Nephron progenitor cell (in vitro differentiated cells): ENCODE data around the gene CCDC33.
A peak's percentile ranks its signal among the peaks of the same experiment; 100 is the strongest.

Experiments used
- DNase-seq: peaks from one replicate; pipeline ENCODE4 v3.0.0; 2021
- H3K27ac Mint-ChIP-seq: 2 replicates; pipeline ENCODE4 v1.8.0; 2021; ENCODE audit warnings: mild to moderate bottlenecking, moderate library complexity, mixed read lengths
- H3K27me3 Mint-ChIP-seq: 2 replicates; pipeline ENCODE4 v1.8.0; 2021; ENCODE audit warnings: mild to moderate bottlenecking, low read depth, mixed read lengths; ENCODE audit not compliant: poor library complexity
- H3K36me3 Mint-ChIP-seq: 2 replicates; pipeline ENCODE4 v1.8.0; 2021; ENCODE audit warnings: low read depth, mixed read lengths
- H3K4me1 Mint-ChIP-seq: 2 replicates; pipeline ENCODE4 v1.8.0; 2021; ENCODE audit warnings: mixed read lengths
- H3K4me3 Mint-ChIP-seq: 2 replicates; pipeline ENCODE4 v1.8.0; 2021; ENCODE audit warnings: mild to moderate bottlenecking, moderate library complexity, mixed read lengths
- H3K9me3 Mint-ChIP-seq: 2 replicates; pipeline ENCODE4 v1.8.0; 2021; ENCODE audit warnings: mild to moderate bottlenecking, moderate library complexity, mixed read lengths
- CTCF ChIP-seq: fragments of 200-600 bp; sonication (generic); IDR thresholded peaks from 2 replicates; pipeline ENCODE4 v1.5.0; 2021; ENCODE audit warnings: antibody characterized with exemption

CCDC33 gene

GRCh38 chr15:74235962-74236361 lies at the start of gene CCDC33:
CCDC33 (plus strand) TSS chr15:74236326; CDS start chr15:74236720, 394 bp downstream.
- no peak for TF ChIP-seq CTCF
- Mint-ChIP-seq H3K27ac (no peak within 1 kb of the TSS), H3K4me1 (peaks cover 63% of the 10 kb centered on the region), H3K36me3 (no peaks in the 10 kb centered on the region), H3K9me3 (no peaks in the 10 kb centered on the region), H3K4me3 (no peak within 1 kb of the TSS), H3K27me3 (peaks cover 4% of the 10 kb centered on the region)
- DNase-seq: no peak

DNA sequence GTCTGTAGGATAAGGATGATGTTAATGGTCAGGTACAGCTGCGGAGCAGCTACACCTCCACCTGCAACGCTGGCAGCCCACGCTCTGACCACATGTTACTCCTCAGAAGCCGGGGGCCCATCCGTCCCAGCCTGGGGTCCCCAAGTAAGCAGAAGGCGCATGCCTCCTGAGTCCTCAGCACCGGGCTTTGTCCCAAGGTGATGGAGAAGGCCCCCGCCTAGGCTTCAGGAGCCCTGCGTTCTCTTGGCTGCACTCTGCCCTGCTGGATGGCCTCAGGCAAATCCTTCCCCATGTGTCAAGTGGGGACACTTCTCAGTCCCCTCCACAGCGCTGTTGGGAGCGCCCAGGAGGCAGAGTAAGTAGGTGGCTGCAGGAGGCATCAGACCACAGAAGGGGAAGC lies 47.9 kb upstream of the CCDC33 start:
- no peak for TF ChIP-seq CTCF
- no peaks in the 10 kb centered on the region for H3K9me3 Mint-ChIP-seq
- peaks cover 7% of the 10 kb centered on the region for H3K27me3 Mint-ChIP-seq
- H3K36me3 Mint-ChIP-seq: peaks cover 15% of the 10 kb centered on the region
- no peak overlapping the region for H3K4me3 Mint-ChIP-seq
- H3K27ac Mint-ChIP-seq: no peak overlapping the region
- no peak for DNase-seq
- peaks cover 20% of the 10 kb centered on the region for H3K4me1 Mint-ChIP-seq

DNA sequence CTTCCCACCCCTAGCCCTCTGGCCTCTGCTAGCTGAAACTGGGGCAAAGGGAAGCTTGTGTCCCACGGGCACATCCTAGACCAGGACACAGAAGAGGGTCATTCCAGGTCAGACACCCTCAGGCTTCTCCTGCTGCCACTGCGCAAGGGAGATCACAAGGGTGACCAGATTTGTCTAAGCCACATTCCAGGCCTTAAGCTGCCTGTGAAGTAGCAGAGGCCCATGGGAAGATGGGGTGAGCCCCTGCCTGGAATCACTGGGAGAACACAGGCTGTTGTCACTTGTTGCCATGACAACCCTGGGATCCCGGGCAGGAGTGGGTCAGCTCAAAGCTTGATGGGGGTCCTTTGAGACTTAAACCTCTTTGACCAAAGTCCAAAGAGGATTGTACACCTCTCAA lies 44.3 kb upstream of the CCDC33 start:
- peak; percentile 24 for DNase-seq
- no peak overlapping the region for H3K27ac Mint-ChIP-seq

GRCh38 chr15:74192751-74193150 lies 43.4 kb upstream of the CCDC33 start:
- no peaks in the 10 kb centered on the region for H3K9me3 Mint-ChIP-seq
- peak overlapping the region; percentile 7 for H3K27ac Mint-ChIP-seq
- peaks cover 23% of the 10 kb centered on the region for H3K4me1 Mint-ChIP-seq
- H3K36me3 Mint-ChIP-seq: peaks cover 22% of the 10 kb centered on the region
- H3K27me3 Mint-ChIP-seq: peaks cover 3% of the 10 kb centered on the region
- no peak overlapping the region for H3K4me3 Mint-ChIP-seq
- no peak for TF ChIP-seq CTCF
- no peak for DNase-seq

More for the DNA sequence above, 44.3 kb upstream of the CCDC33 start:
- Mint-ChIP-seq H3K27me3 (peaks cover 3% of the 10 kb centered on the region), H3K9me3 (no peaks in the 10 kb centered on the region), H3K4me3 (no peak overlapping the region), H3K36me3 (peaks cover 22% of the 10 kb centered on the region), H3K4me1 (peaks cover 27% of the 10 kb centered on the region)
- TF ChIP-seq CTCF: no peak

- Mint-ChIP-seq H3K27me3 (peaks cover 3% of the 10 kb centered on the region), H3K9me3 (no peaks in the 10 kb centered on the region), H3K27ac (peak overlapping the region; percentile 7), H3K36me3 (peaks cover 21% of the 10 kb centered on the region), H3K4me3 (no peak overlapping the region), H3K4me1 (peaks cover 23% of the 10 kb centered on the region)
- no peak for TF ChIP-seq CTCF
- no peak for DNase-seq
Measured at GRCh38 chr15:74193299-74193718, 42.8 kb upstream of the CCDC33 start.

DNA sequence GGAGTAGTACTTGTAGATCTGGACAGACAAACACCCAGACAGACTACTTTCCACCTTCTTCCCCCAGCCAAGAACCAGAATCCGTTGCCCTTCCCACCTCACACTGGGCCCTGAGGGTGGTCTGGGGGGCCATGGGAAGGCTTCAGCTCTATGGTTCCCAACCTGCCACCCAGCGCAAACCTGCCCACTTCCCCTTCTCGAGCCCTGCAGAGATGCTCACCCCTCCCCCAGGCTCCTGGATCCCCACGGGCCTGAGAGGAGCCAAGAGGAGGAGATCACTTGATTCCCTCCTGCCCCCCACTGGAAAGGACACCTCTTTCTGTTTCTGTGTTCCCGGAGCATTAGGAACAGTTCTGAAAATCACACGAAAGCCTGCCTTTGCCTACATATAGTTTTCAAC lies 42.2 kb upstream of the CCDC33 start:
- Mint-ChIP-seq H3K4me1 (peaks cover 28% of the 10 kb centered on the region), H3K36me3 (peaks cover 18% of the 10 kb centered on the region), H3K9me3 (no peaks in the 10 kb centered on the region), H3K4me3 (no peak overlapping the region), H3K27me3 (peaks cover 3% of the 10 kb centered on the region), H3K27ac (no peak overlapping the region)
- TF ChIP-seq CTCF: no peak
- DNase-seq: no peak
